SW 1271 (cell line): ENCODE results near the gene ROR1.

Experiments used
- DNase-seq, 2 experiments: peaks; one replicate each; lab custom pipeline; 2025; lab: John Stamatoyannopoulos, UW

The ROR1 gene

GRCh38 chr1:64228167-64228957 lies 454.5 kb downstream of the ROR1 start:
- no peak for DNase-seq

DNA sequence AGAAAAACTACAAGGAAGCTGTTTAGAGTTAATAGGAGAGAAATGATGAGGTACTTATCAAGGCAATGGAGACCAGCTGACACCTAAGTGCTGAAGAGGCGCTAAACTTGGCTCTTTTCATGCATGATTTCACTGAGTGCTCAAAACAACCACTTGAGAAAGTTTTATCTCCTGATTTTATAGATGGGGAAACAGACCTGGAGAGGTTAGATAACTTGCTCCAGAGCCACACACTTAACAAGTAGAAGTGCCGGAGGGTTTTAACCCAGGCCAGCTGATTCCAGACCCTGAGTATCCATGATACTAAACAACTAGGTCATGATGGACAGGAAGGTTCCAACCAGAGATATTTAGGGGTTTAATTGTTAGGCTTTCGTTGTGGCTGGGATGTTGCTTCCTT lies 455.5 kb downstream of the ROR1 start:
- DNase-seq: no peak
